Measurements from ENCODE around the gene MAT1A. TPM values are rescaled to one million over a fixed set of nuclear protein-coding genes. Genes with fewer than 3 reads are reported as not detected.
"Not testable (repeated sequence)": the region's sequence is repeated elsewhere in the genome, so short reads cannot be mapped to it uniquely, and the experiment has no call there.

The MAT1A gene
- total and polyA plus RNA-seq, 8 donors, result 4.7 to 15.6 (median 8.9) TPM

GRCh38 chr10:80319725-80320290 lies 30.4 kb upstream of the MAT1A start:
- Histone ChIP-seq H3K27ac (peak overlapping the region in 2 of 4 donors; percentile 54 to 60), H3K4me3 (no peak overlapping the region), H3K4me1 (peaks cover 0 to 50% (median 24%) of the 10 kb centered on the region in 3 donors)

GRCh38 chr10:80319318-80319717 lies 29.9 kb upstream of the MAT1A start:
- no peaks in the 10 kb centered on the region for H3K36me3 ChIP-seq
- H3K27ac ChIP-seq, result peak overlapping the region in 2 of 4 donors; percentile 54 to 60
- 26 to 34% methylated on average over 2 of the region's 2 CpGs for WGBS, 2 donors
- peaks cover 0 to 46% (median 19%) of the 10 kb centered on the region in 3 donors for H3K4me1 ChIP-seq
- no peak overlapping the region for H3K4me3 ChIP-seq
- intact Hi-C loops (cut with DNase I), result no loop called here
- no peaks in the 10 kb centered on the region for H3K9me3 ChIP-seq
- FAIRE-seq (peak; percentile 53), DNase-seq (no peak), ATAC-seq (peak; percentile 49 to 76 (median 66))
- TF ChIP-seq CTCF (IDR thresholded peaks at IDR 0.05), result no peak
- H3K27me3 ChIP-seq, result no peaks in the 10 kb centered on the region

More at GRCh38 chr10:80319725-80320290, 30.4 kb upstream of the MAT1A start:
- Histone ChIP-seq H3K27me3 (no peaks in the 10 kb centered on the region), H3K9me3 (no peaks in the 10 kb centered on the region), H3K36me3 (no peaks in the 10 kb centered on the region)
- FAIRE-seq, result no peak
- intact Hi-C loops (cut with DNase I), result no loop called here
- DNase-seq, result no peak
- 49 to 59% methylated on average over 2 of the region's 2 CpGs for WGBS, 2 donors
- peak in 3 of 4 donors; percentile 19 to 44 (median 20) for ATAC-seq
- no peak for TF ChIP-seq CTCF (IDR thresholded peaks at IDR 0.05)

GRCh38 chr10:80318742-80319141 lies 29.3 kb upstream of the MAT1A start:
- Histone ChIP-seq H3K9me3 (no peaks in the 10 kb centered on the region), H3K27me3 (no peaks in the 10 kb centered on the region), H3K36me3 (no peaks in the 10 kb centered on the region), H3K27ac (no peak overlapping the region), H3K4me1 (peaks cover 0 to 42% (median 14%) of the 10 kb centered on the region in 3 donors), H3K4me3 (no peak overlapping the region)
- ATAC-seq (no peak), FAIRE-seq (no peak), DNase-seq (no peak)
- no peak for TF ChIP-seq CTCF (IDR thresholded peaks at IDR 0.05)
- intact Hi-C loops (cut with DNase I), result no loop called here

GRCh38 chr10:80315391-80315790 lies 25.9 kb upstream of the MAT1A start:
- Histone ChIP-seq H3K4me3 (no peak overlapping the region), H3K4me1 (peaks cover 0 to 14% (median 9%) of the 10 kb centered on the region in 3 donors), H3K36me3 (no peaks in the 10 kb centered on the region), H3K9me3 (no peaks in the 10 kb centered on the region), H3K27me3 (no peaks in the 10 kb centered on the region), H3K27ac (no peak overlapping the region)
- 92 to 96% methylated on average over 21 of the region's 21 CpGs for WGBS, 2 donors
- no peak for TF ChIP-seq CTCF (IDR thresholded peaks at IDR 0.05)
- intact Hi-C loops (cut with DNase I), result no loop called here
- FAIRE-seq, result no peak
- ATAC-seq, result no peak
- DNase-seq, result peak in 1 of 6 donors; percentile 40

GRCh38 chr10:80313523-80313922 lies 24.1 kb upstream of the MAT1A start:
- TF ChIP-seq CTCF (IDR thresholded peaks at IDR 0.05), result no peak
- H3K27ac ChIP-seq, result no peak overlapping the region

GRCh38 chr10:80305989-80306388 lies 16.5 kb upstream of the MAT1A start:
- intact Hi-C loops (cut with DNase I); FAIRE-seq; H3K4me3 ChIP-seq; H3K27me3 ChIP-seq; H3K27ac ChIP-seq; H3K4me1 ChIP-seq; ATAC-seq; DNase-seq; H3K36me3 ChIP-seq; H3K9me3 ChIP-seq: not testable (repeated sequence)
- 85 to 87% methylated on average over 3 of the region's 3 CpGs for WGBS, 2 donors

More at GRCh38 chr10:80313523-80313922, 24.1 kb upstream of the MAT1A start:
- Histone ChIP-seq H3K4me1 (no peaks in the 10 kb centered on the region), H3K27me3 (no peaks in the 10 kb centered on the region), H3K9me3 (no peaks in the 10 kb centered on the region), H3K4me3 (no peak overlapping the region), H3K36me3 (no peaks in the 10 kb centered on the region)
- FAIRE-seq, result no peak
- intact Hi-C loops (cut with DNase I), result no loop called here
- no peak for ATAC-seq
- no peak for DNase-seq
- 74 to 92% methylated on average over 5 of the region's 5 CpGs for WGBS, 2 donors
